ENCODE results near the gene RAB3C.

DNA sequence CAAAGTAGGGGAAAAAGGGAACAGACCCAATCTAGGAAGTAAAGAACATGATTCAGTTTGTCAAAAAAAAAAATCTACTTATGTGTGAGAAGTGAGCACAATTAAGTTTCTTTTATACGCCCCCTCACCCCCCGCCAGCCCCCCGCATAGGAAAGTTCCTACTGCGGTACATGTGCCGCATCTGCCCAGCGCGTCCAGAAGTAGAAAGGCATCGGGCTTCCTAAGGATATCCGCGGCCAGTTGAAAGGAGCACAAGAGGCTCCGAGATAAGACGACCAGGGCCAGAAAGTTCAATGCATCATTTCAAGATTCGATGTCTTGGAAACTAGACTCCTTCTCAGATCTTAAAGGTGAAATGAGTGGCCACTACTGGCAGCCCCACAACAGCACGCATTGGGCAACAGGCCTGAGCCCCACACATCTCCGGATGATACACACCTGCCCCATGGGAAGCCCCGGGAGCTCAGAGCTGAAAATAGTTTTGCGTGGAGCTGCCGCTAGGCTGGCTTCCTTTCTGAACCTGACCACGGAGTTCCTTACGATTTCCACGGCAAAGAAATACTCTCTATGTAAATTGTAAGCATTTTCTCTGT is 203.9 kb downstream of the RAB3C start:
- TF ChIP-seq, protein P1, sequence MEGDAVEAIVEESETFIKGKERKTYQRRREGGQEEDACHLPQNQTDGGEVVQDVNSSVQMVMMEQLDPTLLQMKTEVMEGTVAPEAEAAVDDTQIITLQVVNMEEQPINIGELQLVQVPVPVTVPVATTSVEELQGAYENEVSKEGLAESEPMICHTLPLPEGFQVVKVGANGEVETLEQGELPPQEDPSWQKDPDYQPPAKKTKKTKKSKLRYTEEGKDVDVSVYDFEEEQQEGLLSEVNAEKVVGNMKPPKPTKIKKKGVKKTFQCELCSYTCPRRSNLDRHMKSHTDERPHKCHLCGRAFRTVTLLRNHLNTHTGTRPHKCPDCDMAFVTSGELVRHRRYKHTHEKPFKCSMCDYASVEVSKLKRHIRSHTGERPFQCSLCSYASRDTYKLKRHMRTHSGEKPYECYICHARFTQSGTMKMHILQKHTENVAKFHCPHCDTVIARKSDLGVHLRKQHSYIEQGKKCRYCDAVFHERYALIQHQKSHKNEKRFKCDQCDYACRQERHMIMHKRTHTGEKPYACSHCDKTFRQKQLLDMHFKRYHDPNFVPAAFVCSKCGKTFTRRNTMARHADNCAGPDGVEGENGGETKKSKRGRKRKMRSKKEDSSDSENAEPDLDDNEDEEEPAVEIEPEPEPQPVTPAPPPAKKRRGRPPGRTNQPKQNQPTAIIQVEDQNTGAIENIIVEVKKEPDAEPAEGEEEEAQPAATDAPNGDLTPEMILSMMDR (conservative IDR thresholded peaks at IDR 0.05; ENCODE audit: low read length): no peak
- no peak for TF ChIP-seq EZH2phosphoT487 (IDR thresholded peaks at IDR 0.05; ENCODE audit: borderline replicate concordance)
